ENCODE data around the gene ZNF624. TPM values are rescaled to one million over a fixed set of nuclear protein-coding genes. Genes with fewer than 3 reads are reported as not detected.

The ZNF624 gene
- total RNA-seq, 1 donor, result 3.5 TPM

DNA sequence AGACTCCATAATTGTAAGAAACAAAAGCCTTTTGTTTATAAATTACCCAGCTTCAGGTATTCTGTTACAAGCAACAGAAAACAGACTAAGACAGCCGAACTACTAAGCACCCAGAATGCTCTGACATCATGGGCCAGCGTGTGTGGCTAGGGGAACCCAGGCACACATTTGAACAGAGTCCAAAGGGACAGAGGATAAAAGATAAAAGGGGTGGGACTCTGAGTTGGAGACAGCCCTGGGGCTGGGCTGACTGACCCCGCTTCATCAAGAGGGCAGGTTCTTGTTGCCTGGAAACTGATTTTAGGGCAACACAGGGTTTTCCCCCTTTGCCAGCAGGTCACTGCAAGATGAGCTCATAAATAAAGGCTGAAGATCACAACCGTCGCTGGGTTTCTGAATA is 54.1 kb downstream of the ZNF624 start:
- DNase-seq (ENCODE audit: low read depth in 2 of 3, low spot score in 2 of 3), result no peak

DNA sequence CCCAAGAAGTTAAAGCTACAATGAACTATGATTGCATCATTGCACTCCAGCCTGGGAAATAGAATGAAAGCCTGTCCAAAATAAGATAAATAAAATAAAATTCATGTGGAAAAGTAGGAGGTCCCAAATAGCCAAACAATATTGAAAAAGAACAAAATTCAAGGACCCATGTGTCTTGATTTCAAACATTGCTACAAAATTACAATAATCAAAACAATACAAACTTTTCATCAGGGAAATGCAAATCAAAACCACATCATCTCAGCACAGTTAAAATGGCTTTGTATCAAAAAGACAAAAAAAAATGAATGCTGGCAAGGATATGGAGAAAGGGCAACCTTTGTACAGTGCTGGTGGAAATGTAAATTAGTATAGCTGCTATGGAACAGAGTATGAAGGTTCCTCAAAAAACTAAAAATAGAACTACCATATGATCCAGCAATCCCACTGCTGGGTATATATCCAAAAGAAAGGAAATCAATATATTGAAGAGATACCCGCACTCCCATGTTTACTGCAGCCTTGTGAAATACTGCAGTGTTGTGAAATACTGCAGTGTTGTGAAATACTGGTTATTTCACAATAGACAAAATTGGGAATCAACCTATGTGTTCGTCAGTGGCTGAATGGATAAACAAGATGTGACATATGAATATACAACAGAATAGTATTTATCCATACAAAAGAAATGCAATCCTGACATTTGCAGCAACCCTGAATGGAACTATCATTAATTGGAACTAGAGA is 60.1 kb downstream of the ZNF624 start:
- no peak for DNase-seq (ENCODE audit: low read depth in 2 of 3, low spot score in 2 of 3)

DNA sequence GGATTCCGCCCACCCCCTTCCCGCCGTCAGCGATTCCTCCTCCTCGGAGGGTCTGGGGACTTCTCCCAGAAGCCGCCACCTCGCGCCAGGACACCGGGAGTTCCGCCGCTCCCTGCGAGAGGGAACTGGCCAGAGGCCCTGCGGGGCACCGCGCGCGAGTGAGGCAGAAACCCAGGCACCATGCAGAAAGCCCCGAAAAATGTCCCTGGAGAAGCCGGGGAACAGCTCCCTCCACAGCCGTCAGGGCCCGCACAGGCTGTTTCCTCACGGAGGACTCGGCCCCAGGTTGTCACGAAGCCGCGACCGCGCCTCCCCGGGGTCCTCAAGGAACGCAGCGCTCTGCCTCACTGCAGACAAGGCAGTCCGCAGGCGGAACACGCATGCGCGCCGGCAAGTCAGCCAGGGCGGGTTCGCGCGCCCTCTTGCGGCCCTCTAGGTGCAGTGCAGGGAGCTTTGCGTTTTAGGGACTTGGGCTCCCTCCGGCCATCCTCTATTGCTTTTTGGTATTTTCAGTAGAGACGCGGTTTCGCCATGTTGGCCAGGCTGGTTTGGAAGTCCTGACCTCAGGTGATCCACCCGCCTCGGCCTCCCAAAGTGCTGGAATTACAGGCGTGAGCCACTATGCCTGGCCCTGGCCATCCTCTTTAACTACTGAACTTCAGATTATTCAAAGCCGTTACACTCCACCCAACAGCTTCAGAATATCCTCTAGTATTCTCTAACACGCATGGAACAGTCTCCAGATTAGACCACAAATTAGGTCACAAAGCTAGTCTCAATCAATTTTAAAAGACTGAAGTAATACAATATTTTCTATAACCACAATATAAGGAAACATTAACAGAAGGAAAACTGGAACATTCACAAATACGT is 64.3 kb downstream of the ZNF624 start:
- peak; percentile 89 to 93 (median 90) for DNase-seq (ENCODE audit: low read depth in 2 of 3, low spot score in 2 of 3)

DNA sequence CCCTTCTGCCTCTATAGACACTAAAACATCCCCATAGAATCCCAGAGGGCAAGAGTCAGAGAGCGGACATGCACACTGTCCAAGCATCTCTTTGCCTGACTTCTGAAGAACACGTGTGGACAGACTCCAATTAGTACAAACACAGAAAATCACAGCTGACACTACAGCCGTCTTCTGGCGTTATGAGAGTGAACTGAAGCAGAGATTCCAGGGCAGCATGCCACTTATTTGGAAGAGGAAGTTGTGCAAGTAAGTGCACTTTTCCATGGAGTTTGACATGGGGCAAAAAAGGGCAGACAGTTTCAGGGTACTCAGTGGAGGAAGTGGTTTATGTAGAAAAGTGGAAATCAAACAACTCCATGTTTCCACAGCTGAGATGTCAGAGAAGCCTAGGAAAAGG is 67.9 kb downstream of the ZNF624 start:
- no peak for DNase-seq (ENCODE audit: low read depth in 2 of 3, low spot score in 2 of 3)

DNA sequence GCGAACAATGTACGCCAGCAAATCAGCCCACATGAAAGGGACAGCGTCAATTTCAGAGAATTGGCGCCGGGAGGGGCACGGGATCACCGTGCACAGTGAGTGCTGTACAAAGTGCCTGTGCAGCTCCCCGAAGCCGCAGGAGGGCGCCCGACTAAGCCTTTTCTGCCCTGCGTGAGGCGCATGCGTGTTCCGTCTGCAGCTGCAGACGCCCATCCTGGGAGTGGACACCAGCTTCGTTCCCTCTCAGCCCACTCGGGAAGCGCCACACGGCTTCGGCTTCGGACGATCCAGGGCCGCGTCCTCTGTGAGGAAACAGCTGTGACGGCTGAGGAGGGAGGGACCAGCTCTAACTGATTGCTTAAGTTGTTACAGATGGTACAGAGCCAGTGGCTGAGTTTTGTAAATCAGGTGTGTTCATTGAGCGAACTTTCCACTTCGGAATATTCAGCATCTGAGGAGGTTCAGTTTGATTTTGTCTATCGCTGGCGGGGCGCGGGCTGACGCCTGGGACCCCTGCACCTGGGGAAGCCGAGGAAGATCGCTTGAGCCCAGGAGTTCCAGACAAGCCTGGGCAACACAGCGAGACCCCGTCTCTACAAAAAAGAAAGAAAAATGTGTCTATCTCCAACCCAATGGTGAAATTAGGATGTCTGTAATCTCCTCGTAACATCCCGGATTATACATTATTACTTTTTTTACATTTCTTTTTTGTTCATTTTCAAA is 69.2 kb downstream of the ZNF624 start:
- peak; percentile 85 to 92 (median 89) for DNase-seq (ENCODE audit: low read depth in 2 of 3, low spot score in 2 of 3)

DNA sequence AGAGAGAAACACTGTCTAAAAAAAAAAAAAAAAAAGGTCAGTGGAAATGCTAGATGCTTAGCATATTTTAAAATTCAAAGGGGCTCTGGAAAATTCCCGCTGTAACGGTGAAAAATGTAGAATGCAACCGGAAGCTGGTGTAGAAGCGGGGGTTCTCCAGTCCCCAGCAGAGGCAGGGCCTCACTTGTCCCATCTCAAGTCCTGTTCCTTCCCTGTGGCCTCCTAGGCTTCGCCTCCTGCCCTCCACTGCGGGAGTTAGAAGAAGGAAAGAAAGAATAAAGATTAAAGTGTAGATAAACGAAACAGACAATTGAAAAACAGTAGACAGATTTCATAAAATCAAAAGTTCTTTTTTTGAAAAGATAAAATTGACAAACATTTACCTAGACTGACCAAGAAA is 69.9 kb downstream of the ZNF624 start:
- DNase-seq (ENCODE audit: low read depth in 2 of 3, low spot score in 2 of 3), result no peak

DNA sequence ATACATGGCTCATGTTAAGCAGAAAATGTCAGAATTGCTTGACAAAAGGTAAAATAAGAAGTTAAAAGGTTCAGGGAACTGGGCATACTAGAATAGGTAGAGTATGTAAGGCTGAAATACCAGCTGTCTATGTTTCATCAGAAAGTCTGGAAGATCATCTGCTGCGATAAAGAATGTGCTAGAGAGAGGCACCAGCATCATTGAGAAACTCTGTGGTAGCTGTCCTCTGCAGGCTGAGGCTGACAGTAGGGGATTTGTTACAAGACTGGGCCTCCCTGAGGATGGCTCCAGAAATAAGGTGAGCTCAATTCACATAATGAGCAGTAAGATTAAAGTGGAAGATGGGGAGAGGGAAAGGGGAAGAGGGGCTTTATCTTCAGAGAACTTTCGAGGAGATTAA is 80.2 kb downstream of the ZNF624 start:
- no peak for DNase-seq (ENCODE audit: low read depth in 2 of 3, low spot score in 2 of 3)

Small RNA genes lying within 50 kb of the gene (small RNA-seq; reads per million reads assigned to genes)
- not detected for gene RNU6-405P

Other genes with a start within 250 kb of the ZNF624 start
- 149 TPM for gene TRPV2, start 238.3 kb downstream of the ZNF624 start, total RNA-seq
- 11.0 TPM for gene LRRC75A, start 161.7 kb downstream of the ZNF624 start, total RNA-seq
- 3.2 TPM for gene ZNF287, start 84.6 kb downstream of the ZNF624 start, total RNA-seq
- gene CCDC144A, start 36.4 kb upstream of the ZNF624 start, total RNA-seq, result 4.3 TPM

Data from hematopoietic multipotent progenitor cell (in vitro differentiated cells).